GM19043 (cell line): ENCODE measurements around the gene KLHDC8A.

ENCODE experiments used
- ATAC-seq: cut with Tn5 transposase; IDR thresholded peaks from one replicate; pipeline ENCODE4 v1.9.1; 2021; ENCODE audit warnings: low read depth; ENCODE audit not compliant: unreplicated experiment

Gene KLHDC8A

DNA sequence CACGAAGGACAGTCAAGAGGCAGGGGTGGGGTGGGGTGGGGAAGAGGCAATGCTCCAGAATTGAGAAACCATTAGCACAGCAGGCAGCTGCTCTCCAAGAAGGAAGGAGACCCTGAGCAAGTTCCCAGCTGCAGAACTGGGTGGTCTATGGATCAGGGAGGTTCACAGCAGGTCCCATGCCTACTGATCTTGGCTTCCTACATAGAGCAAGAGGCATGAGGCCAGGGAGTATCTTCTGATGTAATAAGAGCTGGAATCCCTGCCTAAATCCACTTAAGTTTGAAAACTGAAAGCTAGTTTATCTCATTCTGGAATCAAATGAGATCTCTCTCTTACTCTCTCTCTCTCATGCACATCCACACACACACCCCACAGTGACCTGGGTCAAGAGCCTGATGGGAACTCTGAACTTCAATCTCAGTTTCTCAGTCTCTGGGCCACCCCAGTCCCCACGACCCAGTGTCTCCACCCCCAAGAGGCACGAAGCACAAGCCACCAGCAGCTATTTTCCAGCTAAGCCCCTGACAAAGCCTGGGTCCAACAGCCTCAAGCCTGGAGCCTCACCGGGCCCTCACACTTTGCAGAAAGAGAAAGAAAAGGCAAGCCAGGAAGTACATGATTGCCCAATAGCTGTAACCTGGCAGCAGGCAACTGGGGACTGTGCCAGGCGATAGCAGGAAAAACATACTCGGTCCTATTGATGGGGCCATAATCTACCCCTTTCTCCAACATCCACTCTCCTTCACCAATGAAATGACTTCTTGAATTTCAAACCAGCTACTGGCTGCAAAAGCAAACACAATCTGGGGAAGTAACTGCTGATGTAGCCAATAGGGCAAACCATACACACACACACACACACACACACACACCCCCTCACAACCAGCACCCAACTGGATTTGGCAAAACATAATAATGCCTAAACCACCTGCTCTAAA is 37.4 kb downstream of the KLHDC8A start:
- ATAC-seq: no peak

DNA sequence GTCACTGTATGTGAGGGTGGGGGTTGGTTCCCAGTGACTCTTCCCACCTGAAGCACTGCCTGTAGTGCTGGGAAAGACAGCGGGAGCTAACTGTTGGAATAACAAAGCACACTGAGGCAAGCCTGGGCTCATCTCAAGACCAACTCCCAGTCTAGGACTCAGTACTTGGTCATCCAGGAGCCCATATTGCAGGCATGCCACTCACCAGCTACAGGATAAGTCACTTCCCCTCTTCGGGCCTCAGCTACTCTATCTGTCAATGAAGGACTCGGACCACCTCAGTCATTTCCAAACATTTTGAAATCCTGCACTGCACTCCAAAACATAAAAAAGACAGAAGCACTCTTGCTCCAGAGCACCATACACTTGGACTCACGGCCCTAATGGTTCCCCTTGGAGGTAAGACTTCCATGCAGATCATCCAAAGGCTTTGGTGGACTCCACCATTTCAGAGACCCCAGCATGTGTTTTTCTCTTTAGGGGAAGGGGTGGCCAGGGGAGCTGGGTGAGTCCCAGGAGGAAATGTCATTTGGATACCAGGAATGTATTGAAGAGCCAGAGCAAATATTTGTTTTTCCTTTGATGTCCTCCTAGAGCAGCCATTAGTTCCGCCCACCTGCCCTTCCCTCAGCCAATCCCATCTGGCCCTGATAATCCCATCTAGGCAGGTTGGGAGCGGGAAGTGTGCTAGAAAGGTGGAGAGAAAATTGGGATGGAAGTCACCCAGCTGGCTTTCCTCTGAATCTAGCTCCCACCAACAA is 38.3 kb downstream of the KLHDC8A start:
- no peak for ATAC-seq

DNA sequence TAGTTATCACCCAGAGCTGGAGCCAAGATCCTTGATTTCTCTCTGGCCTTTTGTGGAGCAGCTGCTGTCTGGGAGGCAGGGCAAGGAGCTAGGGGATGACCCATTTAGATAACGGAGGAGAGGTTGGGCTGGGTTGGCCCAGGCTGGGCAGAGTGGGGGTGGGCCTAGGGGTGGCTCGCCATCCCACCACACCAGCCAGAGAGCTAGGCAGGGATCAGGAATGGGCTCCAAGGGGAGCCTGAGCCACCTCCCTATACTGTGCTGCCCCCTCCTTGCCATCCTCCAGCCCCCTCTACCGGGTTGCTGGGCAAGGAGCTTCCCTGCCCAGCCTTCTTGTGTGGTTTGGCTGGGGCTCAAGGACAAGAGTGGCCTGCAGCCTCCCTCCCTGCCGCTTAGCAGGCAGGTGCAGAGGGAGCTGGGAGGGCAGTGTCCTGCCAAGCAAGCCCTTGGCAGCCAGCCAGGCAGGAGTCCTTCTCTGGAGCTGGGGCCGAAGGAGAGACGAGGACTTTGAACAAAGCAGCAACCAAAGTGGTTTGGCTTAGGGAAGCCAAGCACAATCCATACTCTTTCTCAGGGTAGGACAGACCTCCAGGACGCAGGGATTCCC is 39.3 kb downstream of the KLHDC8A start:
- no peak for ATAC-seq

DNA sequence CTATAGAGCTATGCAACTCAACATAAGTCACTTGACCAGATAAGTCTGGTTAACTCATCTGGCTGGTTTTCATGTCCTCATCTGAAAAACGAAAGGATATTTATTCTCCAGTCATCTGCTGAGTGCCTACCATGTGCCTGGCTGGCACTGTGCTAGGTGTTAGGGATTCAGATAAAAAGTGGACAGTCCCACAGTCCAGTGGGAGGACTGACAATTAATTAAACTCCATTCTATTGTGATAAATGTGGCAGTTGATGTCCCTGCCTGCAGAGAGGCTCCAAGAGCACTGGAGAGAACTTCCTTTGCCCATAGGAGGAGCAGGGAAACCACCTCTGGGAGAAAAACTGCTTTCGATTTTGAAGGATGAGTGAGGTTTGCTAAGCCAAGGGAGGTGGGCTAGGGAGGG is 40.6 kb downstream of the KLHDC8A start:
- no peak for ATAC-seq

DNA sequence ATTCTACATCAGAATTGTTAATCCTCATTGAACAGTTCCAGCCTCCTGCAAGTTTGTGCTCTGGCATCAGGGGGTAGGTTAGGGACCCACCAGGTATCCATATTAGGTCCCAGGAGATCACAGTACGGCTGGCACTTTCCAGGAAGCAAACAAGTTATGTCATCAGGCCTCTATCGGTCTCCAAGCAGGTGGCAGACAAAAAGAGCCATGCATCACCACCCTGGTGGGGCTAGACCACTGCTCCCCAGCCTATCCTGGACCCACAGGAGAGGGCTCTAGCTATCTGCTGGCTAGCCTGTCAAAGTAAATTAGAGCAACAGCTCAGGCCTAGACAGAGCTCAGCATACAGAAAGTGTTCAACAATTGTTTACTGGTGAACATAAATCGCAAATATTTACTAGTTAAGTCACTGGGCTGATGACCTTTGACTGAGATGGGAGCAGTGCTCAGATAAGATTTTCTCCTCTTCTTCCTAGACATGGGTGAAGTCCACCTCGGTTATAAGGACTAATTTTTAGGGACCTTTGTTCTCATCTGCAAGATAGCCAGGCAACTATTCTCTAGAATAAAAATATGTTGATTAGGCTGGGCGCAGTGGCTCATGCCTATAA is 41.6 kb downstream of the KLHDC8A start:
- no peak for ATAC-seq

DNA sequence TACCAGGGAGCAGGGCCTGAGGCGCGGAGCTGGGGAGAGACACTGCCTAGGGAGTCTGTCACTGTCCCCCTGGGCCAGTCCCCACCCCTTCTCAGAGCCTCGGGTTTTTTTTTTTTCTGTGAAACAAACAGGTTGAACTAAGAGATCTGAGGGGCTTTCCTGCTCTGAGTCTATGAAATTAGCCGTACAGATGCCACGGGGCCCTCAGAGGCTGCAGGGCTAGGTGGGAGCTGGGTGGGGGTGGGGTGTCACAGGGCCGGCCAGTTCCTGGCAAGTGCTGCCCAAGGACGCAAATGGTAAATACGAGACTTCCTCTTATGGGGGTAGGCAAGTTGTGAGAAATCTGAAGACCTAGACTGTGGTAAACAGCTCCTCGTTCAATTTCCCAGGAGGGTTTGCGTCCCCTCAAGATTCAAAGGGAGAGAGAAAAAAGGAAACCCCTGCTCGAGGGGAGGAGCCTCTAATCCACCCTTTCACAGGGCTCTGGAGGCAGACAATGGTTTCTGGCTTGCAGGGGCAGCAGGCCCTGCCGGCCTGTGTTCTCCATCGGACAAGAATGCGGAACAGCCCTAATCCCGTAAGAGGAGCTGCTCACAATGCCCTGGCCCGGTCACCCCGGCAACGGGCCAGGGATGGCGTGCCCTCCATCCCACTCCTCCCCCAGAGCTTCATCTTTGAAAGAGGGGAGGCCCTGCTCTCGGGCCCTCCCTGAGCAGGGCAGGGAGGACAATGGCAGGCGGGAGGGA is 43.0 kb downstream of the KLHDC8A start:
- no peak for ATAC-seq

DNA sequence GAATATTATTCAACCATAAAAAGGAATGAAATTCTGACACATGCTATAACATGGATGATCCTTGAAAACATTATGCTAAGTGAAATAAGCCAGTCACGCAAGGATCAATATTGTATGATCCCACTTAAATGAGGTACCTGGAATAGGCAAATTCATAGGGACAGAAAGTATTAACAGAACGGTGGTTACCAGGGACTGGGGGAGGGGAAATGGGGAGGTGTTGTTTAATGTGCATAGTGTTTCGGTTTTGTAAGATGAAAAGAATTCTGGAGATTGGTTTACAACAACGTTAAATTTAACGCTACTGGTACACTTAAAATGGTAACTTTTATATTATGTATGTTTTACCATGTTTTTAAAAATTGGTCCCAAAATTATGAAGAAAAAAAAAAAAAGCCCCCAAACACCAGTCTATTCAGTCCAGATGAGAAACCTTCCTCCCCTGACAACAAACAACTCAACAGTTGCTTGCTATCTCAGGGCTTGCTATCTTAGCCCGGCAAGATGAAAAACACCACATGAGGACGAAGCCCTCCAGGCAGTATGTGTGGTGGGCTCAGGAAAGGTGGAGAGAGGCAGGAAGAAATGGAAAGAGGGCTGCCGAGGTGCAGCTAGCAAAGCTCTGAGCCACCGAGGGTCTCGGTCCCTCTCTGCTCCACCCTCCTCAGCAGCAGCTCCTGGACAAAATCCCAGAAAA is 43.7 kb downstream of the KLHDC8A start:
- no peak for ATAC-seq

DNA sequence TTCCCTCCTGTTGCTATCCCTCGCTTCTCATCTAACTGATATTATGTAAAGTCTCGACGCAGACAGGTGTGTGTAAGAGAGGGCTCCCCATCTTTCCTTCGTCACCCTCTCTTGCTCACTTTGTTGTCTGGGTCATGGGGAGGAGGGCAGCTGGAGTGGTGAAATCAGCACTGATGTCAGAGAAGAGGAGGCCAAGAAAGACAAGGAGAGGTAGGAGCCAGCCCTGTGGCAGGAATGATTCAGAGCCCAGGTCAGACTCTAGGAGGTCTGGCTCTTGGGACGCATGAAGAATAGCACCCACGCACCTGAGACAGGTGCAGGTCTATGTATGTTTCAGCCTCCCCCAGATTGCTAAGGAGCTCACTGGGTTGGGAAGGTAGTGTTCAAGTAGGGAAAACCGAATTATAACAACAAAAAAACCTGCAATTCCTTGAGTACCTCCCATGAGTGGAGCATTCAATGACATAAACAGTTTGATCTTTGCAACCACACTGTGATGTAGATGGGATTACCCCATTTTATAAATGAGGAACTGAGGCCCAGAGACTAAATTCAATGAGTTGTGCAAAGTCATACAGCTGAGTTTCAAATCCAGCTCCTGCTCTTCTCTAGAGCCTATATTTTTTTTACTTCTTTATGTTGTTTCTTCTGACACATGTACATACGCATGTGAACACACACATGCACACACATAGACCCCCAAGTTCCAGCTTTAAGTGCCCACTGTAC is 45.6 kb downstream of the KLHDC8A start:
- no peak for ATAC-seq

DNA sequence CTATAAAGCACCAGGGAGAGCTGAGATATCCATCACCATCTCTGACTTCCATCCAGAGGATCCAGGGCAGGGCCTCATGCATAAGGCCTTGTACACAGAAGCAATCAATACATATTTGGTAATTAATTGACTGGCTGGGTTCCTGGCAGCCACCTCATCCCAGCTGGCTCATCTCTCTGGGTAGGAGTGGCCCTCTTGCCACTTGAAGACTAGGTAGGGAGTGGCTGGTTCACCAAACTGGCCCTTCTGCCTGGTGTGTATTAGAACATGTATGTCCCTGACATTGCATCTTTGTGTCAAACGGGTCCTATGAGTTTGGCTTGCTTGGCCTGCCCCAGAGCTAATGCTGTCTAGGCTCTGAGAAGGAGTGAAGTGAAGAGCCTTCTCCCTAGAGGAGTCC is 47.0 kb downstream of the KLHDC8A start:
- ATAC-seq: no peak

DNA sequence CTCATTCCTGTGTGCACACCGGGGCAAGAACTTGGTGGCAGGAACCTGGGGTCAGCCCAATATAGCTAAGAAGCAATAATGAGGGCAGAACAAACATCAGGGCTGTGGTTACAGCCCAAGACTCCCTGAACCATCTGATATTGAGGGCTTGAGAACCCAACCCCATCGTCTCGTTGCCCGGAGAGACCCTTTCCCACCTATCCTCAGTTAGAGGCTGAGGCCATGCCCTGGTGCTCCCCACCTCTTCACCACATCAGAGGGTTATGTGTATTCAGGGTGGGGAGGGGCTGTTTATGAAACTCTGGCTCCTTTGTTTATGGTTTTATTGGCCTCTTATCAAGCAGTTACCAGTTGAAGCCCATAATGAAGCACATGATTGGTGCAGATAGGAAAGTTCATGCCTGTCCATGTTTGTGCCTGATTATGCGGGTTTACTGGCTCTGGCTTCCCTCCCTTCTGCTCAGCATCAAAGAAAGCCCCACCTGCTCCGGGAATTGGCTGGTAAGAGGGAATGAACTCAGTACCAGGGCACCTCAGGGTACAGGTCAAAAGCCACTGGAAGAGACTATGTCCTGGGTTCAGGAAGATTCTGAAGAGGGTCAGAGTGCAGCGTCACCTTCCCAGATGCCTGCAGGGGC is 49.7 kb downstream of the KLHDC8A start:
- ATAC-seq: no peak

DNA sequence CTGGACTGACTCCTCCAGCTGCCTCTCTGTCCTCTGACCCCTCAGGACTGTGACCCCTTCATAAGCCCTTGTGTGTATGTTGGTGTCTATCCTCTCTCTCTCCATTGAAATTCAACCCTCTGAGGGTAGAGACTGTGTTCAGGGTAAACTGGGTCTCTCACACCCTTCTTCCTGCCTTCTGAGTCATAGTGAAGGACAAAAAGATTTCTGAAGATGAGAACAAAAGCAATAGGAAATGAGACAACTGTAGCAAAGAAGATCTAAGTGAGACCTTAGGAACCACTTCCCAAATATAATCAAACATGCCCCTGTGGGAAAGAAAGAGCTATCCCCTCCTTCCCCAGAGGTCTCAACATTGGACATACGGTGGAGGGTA is 52.0 kb downstream of the KLHDC8A start:
- ATAC-seq: no peak

DNA sequence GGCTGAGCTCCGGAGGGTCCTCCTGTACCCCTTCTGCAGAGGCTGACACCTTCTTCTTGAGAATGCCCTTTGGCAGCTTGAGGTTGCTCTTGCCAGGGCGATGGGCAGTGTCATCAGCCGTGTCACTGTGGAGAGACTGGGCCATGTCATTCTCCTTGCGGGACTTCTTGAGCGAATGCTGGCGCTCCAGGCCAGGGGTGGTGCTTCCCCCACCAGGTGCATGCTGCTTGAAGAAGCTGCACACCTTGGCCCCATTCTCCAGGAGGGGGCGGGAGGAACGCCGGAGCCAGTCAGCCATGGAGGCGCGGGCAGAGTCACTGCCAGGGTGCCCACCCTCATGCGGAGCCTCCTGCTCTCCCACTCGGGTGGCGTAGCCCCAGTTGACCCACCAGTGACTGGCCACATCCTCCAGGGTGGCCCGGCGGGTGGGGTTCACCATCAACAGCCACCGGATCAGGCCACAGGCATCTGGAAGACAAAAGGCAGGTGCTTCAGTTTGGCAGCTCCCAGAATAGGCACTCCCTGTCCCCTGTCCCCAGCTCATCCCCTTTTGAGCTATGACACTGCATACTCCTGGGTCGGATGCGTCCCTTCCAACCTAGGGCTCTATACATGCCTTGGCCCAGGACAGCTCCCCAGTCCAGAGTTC is 52.6 kb downstream of the KLHDC8A start:
- ATAC-seq: no peak

DNA sequence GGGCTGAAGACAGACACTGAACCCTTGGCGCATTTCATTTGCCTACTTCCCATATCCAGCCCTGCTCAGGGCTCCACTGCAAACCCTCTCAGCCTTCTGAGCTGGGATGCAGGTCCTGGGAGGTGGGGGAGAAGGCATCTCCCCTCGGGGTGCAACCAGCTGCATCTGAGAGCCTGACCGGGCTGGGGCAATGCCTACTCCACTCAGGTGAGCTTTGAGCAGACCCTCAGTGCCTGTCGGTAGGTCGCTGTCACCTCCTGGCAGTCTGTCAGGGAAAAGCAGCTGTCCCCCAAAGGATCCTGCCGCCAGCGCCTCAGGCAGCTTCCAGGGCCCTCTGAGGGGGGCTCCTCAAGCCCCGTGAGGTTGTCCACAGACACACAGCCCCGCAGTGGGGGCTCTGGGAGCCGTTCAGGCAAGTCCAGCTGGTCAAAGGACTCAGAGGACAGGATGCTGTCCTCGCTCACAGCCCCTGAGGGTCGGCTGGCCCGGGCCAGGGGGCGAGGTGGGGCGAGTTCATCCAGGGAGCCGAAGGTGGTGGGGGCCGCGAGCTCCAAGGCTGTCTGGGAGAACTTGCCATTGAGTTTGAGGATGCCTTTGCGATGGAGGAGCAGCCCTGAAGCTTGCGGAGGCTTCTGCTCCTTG is 53.4 kb downstream of the KLHDC8A start:
- ATAC-seq: no peak

DNA sequence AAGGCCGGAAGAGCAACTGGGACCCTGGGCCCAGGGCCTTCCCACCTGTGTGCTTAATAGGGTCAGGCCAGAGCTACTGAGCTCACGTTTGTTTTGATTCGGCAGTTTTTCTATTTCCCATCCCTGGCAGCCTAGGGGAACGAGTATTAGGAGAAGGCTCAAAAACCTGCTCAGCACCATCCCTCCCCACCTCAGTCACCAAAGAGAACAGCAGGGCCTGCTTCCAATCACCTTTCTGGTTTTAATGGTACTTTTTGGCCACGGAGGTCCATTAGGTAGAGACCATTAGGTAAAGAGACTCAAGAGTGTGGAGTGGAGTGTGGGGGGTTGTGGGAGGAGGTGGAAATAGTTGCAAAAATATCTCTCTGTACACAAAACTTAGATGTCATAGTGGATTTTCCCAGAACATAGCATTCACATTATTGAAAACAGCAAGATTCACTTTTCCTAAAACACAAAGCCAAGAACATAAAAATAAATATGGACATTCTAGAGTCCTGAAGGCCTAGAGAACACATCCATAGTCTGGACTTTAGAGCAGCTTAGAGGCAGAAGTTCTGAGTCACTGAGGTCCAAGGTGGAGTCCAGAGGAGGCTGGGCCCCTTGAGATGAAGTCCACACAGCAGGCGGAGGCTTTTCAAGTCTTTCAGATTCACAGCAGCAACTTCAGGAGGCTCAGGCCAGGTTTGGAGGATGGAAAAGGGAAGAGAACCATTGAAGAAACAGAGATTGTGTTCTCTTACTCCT is 54.7 kb downstream of the KLHDC8A start:
- no peak for ATAC-seq

DNA sequence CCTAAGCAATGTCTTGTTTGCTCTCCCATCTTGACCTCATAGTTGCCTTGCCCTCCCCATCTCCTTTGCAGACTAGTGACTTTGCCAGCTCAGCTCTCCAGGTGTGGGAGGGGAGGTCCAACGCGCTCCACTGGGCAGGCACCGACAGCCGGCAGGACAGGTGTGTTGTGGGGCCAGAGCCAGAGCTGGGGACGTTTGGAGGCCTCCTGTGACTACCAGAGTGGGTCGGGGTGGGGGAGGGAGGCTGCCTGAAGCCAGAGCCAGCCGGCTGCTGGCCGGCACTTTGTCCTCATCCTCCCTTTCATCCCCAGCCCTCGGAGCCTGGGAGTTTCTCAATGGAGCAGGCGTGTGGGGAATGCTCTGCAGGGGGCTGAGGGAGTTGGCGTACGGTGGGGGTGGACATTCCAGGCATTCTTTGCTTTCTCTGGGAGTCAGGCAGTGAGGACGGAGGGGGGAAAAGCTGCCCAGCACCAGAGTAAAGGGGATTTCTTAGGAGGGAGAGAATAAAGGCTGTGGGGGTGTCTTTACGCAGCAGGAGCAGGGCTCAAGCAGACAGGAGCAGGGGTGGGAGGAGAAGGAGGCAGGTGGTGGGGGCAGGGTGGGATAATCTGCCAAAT is 55.4 kb downstream of the KLHDC8A start:
- no peak for ATAC-seq

DNA sequence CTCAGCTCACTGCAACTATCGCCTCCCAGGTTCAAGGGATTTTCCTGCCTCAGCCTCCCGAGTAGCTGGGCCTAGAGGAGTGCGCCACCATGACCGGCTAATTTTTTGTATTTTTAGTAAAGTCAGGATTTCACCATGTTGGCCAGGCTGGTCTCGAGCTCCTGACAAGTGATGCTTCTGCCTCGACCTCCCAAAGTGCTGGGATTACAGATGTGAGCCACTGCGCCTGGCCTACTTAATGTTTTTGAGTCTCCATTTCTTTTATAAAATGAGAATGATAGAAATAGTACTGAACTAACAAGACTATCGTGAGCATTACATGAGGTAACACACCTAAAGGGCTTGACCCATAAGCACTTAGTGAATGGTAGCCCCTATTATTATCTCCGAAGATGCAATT is 56.6 kb downstream of the KLHDC8A start:
- no peak for ATAC-seq
